GM18502 (cell line): ENCODE results near the gene CATSPERD.
"Not testable (repeated sequence)": the region's sequence is repeated elsewhere in the genome, so short reads cannot be mapped to it uniquely, and the experiment has no call there.

ENCODE experiments used
- ATAC-seq: cut with Tn5 transposase; IDR thresholded peaks from one replicate; pipeline ENCODE4 v1.9.1; 2021; ENCODE audit warnings: mild to moderate bottlenecking; ENCODE audit not compliant: unreplicated experiment, poor library complexity

CATSPERD gene

GRCh38 chr19:5719274-5719960 is 1.0 kb upstream of the CATSPERD start:
- ATAC-seq: peak; percentile 8

GRCh38 chr19:5727453-5728050 is 7.1 kb downstream of the CATSPERD start:
- no peak for ATAC-seq

- ATAC-seq: not testable (repeated sequence)
These were observed 12.7 kb downstream of the CATSPERD start for GRCh38 chr19:5733172-5733571.

- no peak for ATAC-seq
These were observed 18.0 kb downstream of the CATSPERD start for GRCh38 chr19:5738423-5738822.

- no peak for ATAC-seq
These were observed 21.6 kb downstream of the CATSPERD start for GRCh38 chr19:5742051-5742450.

- no peak for ATAC-seq
These were observed 23.2 kb downstream of the CATSPERD start for GRCh38 chr19:5743630-5744029.

- ATAC-seq: not testable (repeated sequence)
These were observed 24.6 kb downstream of the CATSPERD start for GRCh38 chr19:5744999-5745398.

GRCh38 chr19:5748920-5749319 is 28.5 kb downstream of the CATSPERD start:
- ATAC-seq: not testable (repeated sequence)

GRCh38 chr19:5749505-5749904 is 29.1 kb downstream of the CATSPERD start:
- no peak for ATAC-seq

- ATAC-seq: no peak
These were observed 31.3 kb downstream of the CATSPERD start for GRCh38 chr19:5751709-5752108.

- no peak for ATAC-seq
These were observed 33.3 kb downstream of the CATSPERD start for GRCh38 chr19:5753743-5754142.

- no peak for ATAC-seq
These were observed 42.3 kb downstream of the CATSPERD start for GRCh38 chr19:5762608-5763217.

GRCh38 chr19:5765220-5765619 is 44.8 kb downstream of the CATSPERD start:
- no peak for ATAC-seq

- no peak for ATAC-seq
These were observed 47.5 kb downstream of the CATSPERD start for GRCh38 chr19:5767949-5768348.

- ATAC-seq: no peak
These were observed 52.0 kb downstream of the CATSPERD start for GRCh38 chr19:5772416-5772815.

- ATAC-seq: no peak
These were observed 52.8 kb downstream of the CATSPERD start for GRCh38 chr19:5773276-5773675.

GRCh38 chr19:5774921-5775320 is 54.5 kb downstream of the CATSPERD start:
- no peak for ATAC-seq

- ATAC-seq: no peak
These were observed 55.4 kb downstream of the CATSPERD start for GRCh38 chr19:5775668-5776309.

GRCh38 chr19:5778402-5778801 is 58.0 kb downstream of the CATSPERD start:
- ATAC-seq: no peak

- ATAC-seq: not testable (repeated sequence)
These were observed 60.5 kb downstream of the CATSPERD start for GRCh38 chr19:5780916-5781315.

GRCh38 chr19:5782322-5782721 is 61.9 kb downstream of the CATSPERD start:
- no peak for ATAC-seq
